Neural cell (in vitro differentiated cells): Measurements from ENCODE around the gene PRIMA1.

Experiments used
- RAD21 ChIP-seq: fragments of 450-650 bp; conservative IDR thresholded peaks from 2 replicates; pipeline ENCODE4 v1.6.1; 2014; ENCODE audit warnings: antibody characterized with exemption, mild to moderate bottlenecking, moderate library complexity
- TF ChIP-seq, protein P1 (sequence below): IDR thresholded peaks from 2 replicates; pipeline ENCODE4 v1.6.1; 2012; ENCODE audit warnings: borderline replicate concordance
- TF ChIP-seq, protein P2 (sequence below): fragments of 450-650 bp; IDR thresholded peaks from 2 replicates; pipeline ENCODE4 v1.5.1; 2014; ENCODE audit warnings: antibody characterized with exemption, mild to moderate bottlenecking, moderate library complexity; ENCODE audit not compliant: poor library complexity, severe bottlenecking

GRCh38 chr14:93778453-93778852 is 9.8 kb downstream of the PRIMA1 start:
- TF ChIP-seq, protein P1, sequence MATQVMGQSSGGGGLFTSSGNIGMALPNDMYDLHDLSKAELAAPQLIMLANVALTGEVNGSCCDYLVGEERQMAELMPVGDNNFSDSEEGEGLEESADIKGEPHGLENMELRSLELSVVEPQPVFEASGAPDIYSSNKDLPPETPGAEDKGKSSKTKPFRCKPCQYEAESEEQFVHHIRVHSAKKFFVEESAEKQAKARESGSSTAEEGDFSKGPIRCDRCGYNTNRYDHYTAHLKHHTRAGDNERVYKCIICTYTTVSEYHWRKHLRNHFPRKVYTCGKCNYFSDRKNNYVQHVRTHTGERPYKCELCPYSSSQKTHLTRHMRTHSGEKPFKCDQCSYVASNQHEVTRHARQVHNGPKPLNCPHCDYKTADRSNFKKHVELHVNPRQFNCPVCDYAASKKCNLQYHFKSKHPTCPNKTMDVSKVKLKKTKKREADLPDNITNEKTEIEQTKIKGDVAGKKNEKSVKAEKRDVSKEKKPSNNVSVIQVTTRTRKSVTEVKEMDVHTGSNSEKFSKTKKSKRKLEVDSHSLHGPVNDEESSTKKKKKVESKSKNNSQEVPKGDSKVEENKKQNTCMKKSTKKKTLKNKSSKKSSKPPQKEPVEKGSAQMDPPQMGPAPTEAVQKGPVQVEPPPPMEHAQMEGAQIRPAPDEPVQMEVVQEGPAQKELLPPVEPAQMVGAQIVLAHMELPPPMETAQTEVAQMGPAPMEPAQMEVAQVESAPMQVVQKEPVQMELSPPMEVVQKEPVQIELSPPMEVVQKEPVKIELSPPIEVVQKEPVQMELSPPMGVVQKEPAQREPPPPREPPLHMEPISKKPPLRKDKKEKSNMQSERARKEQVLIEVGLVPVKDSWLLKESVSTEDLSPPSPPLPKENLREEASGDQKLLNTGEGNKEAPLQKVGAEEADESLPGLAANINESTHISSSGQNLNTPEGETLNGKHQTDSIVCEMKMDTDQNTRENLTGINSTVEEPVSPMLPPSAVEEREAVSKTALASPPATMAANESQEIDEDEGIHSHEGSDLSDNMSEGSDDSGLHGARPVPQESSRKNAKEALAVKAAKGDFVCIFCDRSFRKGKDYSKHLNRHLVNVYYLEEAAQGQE = no peak
- TF ChIP-seq, protein P2, sequence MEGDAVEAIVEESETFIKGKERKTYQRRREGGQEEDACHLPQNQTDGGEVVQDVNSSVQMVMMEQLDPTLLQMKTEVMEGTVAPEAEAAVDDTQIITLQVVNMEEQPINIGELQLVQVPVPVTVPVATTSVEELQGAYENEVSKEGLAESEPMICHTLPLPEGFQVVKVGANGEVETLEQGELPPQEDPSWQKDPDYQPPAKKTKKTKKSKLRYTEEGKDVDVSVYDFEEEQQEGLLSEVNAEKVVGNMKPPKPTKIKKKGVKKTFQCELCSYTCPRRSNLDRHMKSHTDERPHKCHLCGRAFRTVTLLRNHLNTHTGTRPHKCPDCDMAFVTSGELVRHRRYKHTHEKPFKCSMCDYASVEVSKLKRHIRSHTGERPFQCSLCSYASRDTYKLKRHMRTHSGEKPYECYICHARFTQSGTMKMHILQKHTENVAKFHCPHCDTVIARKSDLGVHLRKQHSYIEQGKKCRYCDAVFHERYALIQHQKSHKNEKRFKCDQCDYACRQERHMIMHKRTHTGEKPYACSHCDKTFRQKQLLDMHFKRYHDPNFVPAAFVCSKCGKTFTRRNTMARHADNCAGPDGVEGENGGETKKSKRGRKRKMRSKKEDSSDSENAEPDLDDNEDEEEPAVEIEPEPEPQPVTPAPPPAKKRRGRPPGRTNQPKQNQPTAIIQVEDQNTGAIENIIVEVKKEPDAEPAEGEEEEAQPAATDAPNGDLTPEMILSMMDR = no peak
- no peak for TF ChIP-seq RAD21
